Kidney (tissue), 14 donors: ENCODE results near the gene HHAT. TPM values are rescaled to one million over a fixed set of nuclear protein-coding genes. Genes with fewer than 3 reads are reported as not detected.
"Not testable (repeated sequence)": the region's sequence is repeated elsewhere in the genome, so short reads cannot be mapped to it uniquely, and the experiment has no call there.

Source experiments
- DNase-seq, 5 donors: peaks; one replicate each; pipeline ENCODE4 v3.0.0-alpha.2; 2013 to 2020
- FAIRE-seq: peaks from 2 replicates; lab custom pipeline; 2012; peaks lifted over from hg19 to GRCh38; lab: Jason Lieb, UNC
- H3K27ac ChIP-seq, 2 donors: one replicate each; pipeline ENCODE4 v1.7.0; 2013; ENCODE audit warnings: low read depth in 2 of 2, low read length in 2 of 2, inconsistent platforms in 1 of 2
- H3K27me3 ChIP-seq: one replicate; pipeline ENCODE4 v1.7.1; 2013; ENCODE audit warnings: low read length, inconsistent platforms; ENCODE audit not compliant: control insufficient read depth, insufficient read depth
- H3K36me3 ChIP-seq, 3 donors: one replicate each; pipeline versions ENCODE4 v1.7.0 to v1.7.1; 2013; ENCODE audit warnings: low read length in 3 of 3, control low read depth in 1 of 3, inconsistent platforms in 1 of 3; ENCODE audit not compliant: insufficient read depth in 3 of 3, control insufficient read depth in 2 of 3
- H3K4me1 ChIP-seq, 3 donors: one replicate each; pipeline versions ENCODE4 v1.7.0 to v1.7.1; 2013; ENCODE audit warnings: low read length in 3 of 3, inconsistent platforms in 1 of 3, low read depth in 1 of 3; ENCODE audit not compliant: control insufficient read depth in 2 of 3, insufficient read depth in 2 of 3
- H3K4me3 ChIP-seq, 3 donors: one replicate each; pipeline versions ENCODE4 v1.7.0 to v1.8.1; 2013; ENCODE audit warnings: low read length in 3 of 3, control low read depth in 1 of 3, inconsistent platforms in 1 of 3
- H3K9ac ChIP-seq, 3 donors: one replicate each; pipeline versions ENCODE4 v1.7.0 to v1.7.1; 2013; ENCODE audit warnings: low read length in 3 of 3, control low read depth in 1 of 3, inconsistent platforms in 1 of 3
- H3K9me3 ChIP-seq, 3 donors: one replicate each; pipeline versions ENCODE4 v1.7.0 to v1.7.1; 2013; ENCODE audit warnings: low read length in 3 of 3, control low read depth in 1 of 3, inconsistent platforms in 1 of 3; ENCODE audit not compliant: control insufficient read depth in 2 of 3, insufficient read depth in 1 of 3
- intact Hi-C: fragments of 100-400 bp; cut with DNase I; formaldehyde crosslinking; loops from one replicate; pipeline ENCODE4 v1.11.1; 2022
- polyA plus RNA-seq: library from polyadenylated mRNA; stranded (reverse); fragments of 350-450 nt; fragmentation: Illumina TruSeq; extraction: RNeasy Lipid Tissue Mini Kit (QIAGEN cat#74804); gene quantifications from one replicate; pipeline ENCODE4 v1.2.3, GENCODE V29; 2014; ENCODE audit warnings: low read depth, low replicate concordance; ENCODE audit not compliant: insufficient read depth
- total RNA-seq: library from RNA; stranded (reverse); fragmentation: NEBNext Ultra II Directional; extraction: Animal tissue kit (Norgen Biotek cat#: 25700); gene quantifications from one replicate; pipeline ENCODE4 v1.2.1, GENCODE V29; 2021
- TF ChIP-seq, protein P1 (sequence below): IDR thresholded peaks from 3 replicates; pipeline ENCODE4 v1.5.1; 2012; ENCODE audit warnings: mild to moderate bottlenecking, moderate library complexity, borderline replicate concordance; ENCODE audit not compliant: insufficient read depth; ENCODE audit errors: extremely low read depth
- donor health status: control.
- donor health status: control.
- donor health status: control.
- donor health status: control.
- donor health status: control.
- donor health status: DM: yes; HTN: yes; CAD: no.
- donor health status: Normal renal cell carcinoma (clear cell type).

Gene HHAT
- total and polyA plus RNA-seq, 2 donors from 2014 or later, result 5.5 to 9.7 TPM

DNA sequence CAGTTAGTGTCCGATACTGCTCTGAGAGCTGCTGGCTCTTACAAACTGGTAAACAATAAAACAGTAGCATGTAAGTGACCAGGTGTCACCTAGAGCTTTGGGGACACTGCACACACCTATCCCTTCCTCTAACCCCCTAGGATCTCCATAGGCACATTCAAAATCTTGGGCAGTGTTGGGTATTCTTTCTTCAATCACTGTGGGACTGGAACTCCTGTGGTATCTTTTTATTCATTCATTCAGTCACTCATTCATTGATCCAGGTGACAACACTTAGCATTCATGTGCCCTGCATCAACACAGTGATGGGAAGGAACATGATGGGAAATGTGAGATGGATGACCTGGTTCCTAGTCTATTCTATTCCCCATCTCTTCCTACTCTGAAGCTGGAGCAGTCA is 73.9 kb downstream of the HHAT start:
- Histone ChIP-seq H3K9ac (no peak overlapping the region), H3K27ac (no peak overlapping the region), H3K4me3 (no peak overlapping the region), H3K27me3 (no peaks in the 10 kb centered on the region), H3K36me3 (peaks cover 0 to 2% (median 0%) of the 10 kb centered on the region in 3 donors), H3K4me1 (no peaks in the 10 kb centered on the region), H3K9me3 (no peaks in the 10 kb centered on the region)
- intact Hi-C loops, result no loop called here
- FAIRE-seq (no peak), DNase-seq (no peak)
- TF ChIP-seq, protein P1, sequence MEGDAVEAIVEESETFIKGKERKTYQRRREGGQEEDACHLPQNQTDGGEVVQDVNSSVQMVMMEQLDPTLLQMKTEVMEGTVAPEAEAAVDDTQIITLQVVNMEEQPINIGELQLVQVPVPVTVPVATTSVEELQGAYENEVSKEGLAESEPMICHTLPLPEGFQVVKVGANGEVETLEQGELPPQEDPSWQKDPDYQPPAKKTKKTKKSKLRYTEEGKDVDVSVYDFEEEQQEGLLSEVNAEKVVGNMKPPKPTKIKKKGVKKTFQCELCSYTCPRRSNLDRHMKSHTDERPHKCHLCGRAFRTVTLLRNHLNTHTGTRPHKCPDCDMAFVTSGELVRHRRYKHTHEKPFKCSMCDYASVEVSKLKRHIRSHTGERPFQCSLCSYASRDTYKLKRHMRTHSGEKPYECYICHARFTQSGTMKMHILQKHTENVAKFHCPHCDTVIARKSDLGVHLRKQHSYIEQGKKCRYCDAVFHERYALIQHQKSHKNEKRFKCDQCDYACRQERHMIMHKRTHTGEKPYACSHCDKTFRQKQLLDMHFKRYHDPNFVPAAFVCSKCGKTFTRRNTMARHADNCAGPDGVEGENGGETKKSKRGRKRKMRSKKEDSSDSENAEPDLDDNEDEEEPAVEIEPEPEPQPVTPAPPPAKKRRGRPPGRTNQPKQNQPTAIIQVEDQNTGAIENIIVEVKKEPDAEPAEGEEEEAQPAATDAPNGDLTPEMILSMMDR, result no peak

DNA sequence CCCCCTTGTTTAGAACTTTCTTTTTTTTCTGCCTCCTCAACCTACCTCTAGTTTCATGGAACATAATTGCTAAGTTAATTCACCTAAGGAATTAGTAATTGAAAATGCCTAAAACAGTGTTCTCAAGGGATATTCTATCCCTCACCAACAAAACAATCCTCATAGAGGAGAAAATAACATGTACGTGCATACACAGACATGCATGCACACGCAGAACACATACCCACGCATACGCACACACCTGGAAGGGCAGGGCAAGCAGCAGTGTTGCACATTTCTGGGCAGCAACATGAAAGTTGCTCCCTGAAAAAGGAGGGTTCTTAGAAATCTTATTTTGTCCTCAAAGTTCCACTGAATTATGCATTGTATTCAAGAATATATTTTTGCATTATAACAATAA is 76.6 kb downstream of the HHAT start:
- FAIRE-seq, result no peak

GRCh38 chr1:210406341-210406740 is 77.6 kb downstream of the HHAT start:
- not testable (repeated sequence) for H3K36me3 ChIP-seq, FAIRE-seq, H3K4me3 ChIP-seq, H3K9me3 ChIP-seq, H3K27ac ChIP-seq, H3K4me1 ChIP-seq, H3K27me3 ChIP-seq, DNase-seq, H3K9ac ChIP-seq
- intact Hi-C loops, result loop anchor here (5.0 kb wide), 1 partner anchor 726 kb away; the partner anchor contains the start of gene KCNH1

More for the DNA sequence above, 76.6 kb downstream of the HHAT start:
- peaks cover 0 to 2% (median 0%) of the 10 kb centered on the region in 3 donors for H3K36me3 ChIP-seq
- intact Hi-C loops, result loop anchor here (5.0 kb wide), 1 partner anchor 727 kb away; the partner anchor contains the start of gene KCNH1
- no peak for DNase-seq
- no peaks in the 10 kb centered on the region for H3K9me3 ChIP-seq
- H3K4me1 ChIP-seq, result no peaks in the 10 kb centered on the region
- H3K9ac ChIP-seq, result no peak overlapping the region
- no peak overlapping the region for H3K27ac ChIP-seq
- no peaks in the 10 kb centered on the region for H3K27me3 ChIP-seq
- H3K4me3 ChIP-seq, result no peak overlapping the region
- TF ChIP-seq, protein P1, result no peak

GRCh38 chr1:210407207-210407886 is 78.6 kb downstream of the HHAT start:
- Histone ChIP-seq H3K27me3 (no peaks in the 10 kb centered on the region), H3K4me3 (no peak overlapping the region), H3K9ac (no peak overlapping the region), H3K36me3 (peaks cover 0 to 2% (median 0%) of the 10 kb centered on the region in 3 donors), H3K9me3 (no peaks in the 10 kb centered on the region), H3K4me1 (no peaks in the 10 kb centered on the region), H3K27ac (no peak overlapping the region)
- TF ChIP-seq, protein P1, result peak; percentile 95
- intact Hi-C loops, result loop anchor here (5.0 kb wide), 1 partner anchor 725 kb away; the partner anchor contains the start of gene KCNH1
- DNase-seq (peak; percentile 67 to 81 (median 72)), FAIRE-seq (peak; percentile 77)
